ENCODE data around the gene PSKH1.

PSKH1 gene

GRCh38 chr16:67892899-67893742 lies at the start of gene PSKH1:
Gene PSKH1 (plus strand): TSS chr16:67893254. CDS start chr16:67908750, 15,496 bp downstream.
- H3K9ac ChIP-seq (ENCODE audit: low read length), result peak within 1 kb of the TSS; percentile 90
- H3K27me3 ChIP-seq (ENCODE audit: control insufficient read depth in 1 of 2, insufficient read depth in 2 of 2, low read length in 2 of 2), result no peaks in the 10 kb centered on the region
- peak within 1 kb of the TSS; percentile 97 for H3K27ac ChIP-seq (ENCODE audit: low read depth, low read length)
- peak within 1 kb of the TSS; percentile 81 to 91 for H3K4me3 ChIP-seq (ENCODE audit: low read depth in 1 of 2, low read length in 2 of 2)
- H3K36me3 ChIP-seq (ENCODE audit: insufficient read depth, low read length), result no peaks in the 10 kb centered on the region
- H3K9me3 ChIP-seq (ENCODE audit: low read length), result no peaks in the 10 kb centered on the region
- H3K4me1 ChIP-seq (ENCODE audit: insufficient read depth, low read length), result peaks cover 23% of the 10 kb centered on the region

DNA sequence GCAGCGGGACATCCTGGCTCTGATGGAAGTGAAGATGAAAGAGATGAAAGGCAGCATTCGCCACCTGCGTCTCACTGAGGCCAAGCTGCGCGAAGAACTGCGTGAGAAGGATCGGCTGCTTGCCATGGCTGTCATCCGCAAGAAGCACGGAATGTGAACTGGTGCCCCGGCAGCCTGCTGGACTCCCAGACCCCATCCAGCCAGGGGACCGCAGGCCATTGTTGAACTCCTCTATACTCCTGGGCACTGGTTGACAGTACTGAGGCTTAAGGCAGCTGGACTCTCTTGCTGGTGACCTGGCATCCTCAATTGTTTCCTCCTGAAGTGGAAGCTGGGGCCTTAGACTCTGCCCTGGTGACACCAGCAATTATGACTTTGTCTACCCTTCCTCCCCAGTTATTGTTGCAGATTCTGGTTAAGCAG lies 49.7 kb upstream of the PSKH1 start:
- no peaks in the 10 kb centered on the region for H3K27me3 ChIP-seq (ENCODE audit: control insufficient read depth in 1 of 2, insufficient read depth in 2 of 2, low read length in 2 of 2)
- H3K9me3 ChIP-seq (ENCODE audit: low read length), result no peaks in the 10 kb centered on the region
- H3K27ac ChIP-seq (ENCODE audit: low read depth, low read length), result peak overlapping the region; percentile 100
- no peaks in the 10 kb centered on the region for H3K36me3 ChIP-seq (ENCODE audit: insufficient read depth, low read length)
- peaks cover 45% of the 10 kb centered on the region for H3K4me1 ChIP-seq (ENCODE audit: insufficient read depth, low read length)
- peak overlapping the region; percentile 73 for H3K9ac ChIP-seq (ENCODE audit: low read length)
- H3K4me3 ChIP-seq (ENCODE audit: low read depth in 1 of 2, low read length in 2 of 2), result peak overlapping the region; percentile 80 to 96

DNA sequence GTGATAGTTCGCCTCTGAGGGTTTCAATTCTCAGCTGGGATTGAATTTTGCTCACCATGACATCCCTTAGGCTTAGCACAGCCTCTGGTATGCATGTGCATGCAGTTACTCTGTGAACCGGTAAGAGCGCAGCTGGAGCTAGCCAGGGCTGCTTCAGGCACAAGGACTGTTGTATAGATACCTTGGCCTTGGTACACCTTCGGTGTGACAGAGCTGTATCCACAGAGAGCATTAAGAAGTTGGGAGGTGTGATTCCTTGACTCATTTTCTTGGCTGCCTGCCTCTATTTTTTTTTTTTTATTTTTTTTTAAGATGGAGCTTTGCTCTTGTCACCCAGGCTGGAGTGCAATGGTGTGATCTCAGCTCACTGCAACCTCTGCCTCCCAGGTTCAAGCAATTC lies 48.6 kb upstream of the PSKH1 start:
- no peaks in the 10 kb centered on the region for H3K36me3 ChIP-seq (ENCODE audit: insufficient read depth, low read length)
- H3K9ac ChIP-seq (ENCODE audit: low read length), result peak overlapping the region; percentile 15
- H3K27me3 ChIP-seq (ENCODE audit: control insufficient read depth in 1 of 2, insufficient read depth in 2 of 2, low read length in 2 of 2), result no peaks in the 10 kb centered on the region
- no peaks in the 10 kb centered on the region for H3K9me3 ChIP-seq (ENCODE audit: low read length)
- peaks cover 48% of the 10 kb centered on the region for H3K4me1 ChIP-seq (ENCODE audit: insufficient read depth, low read length)
- H3K4me3 ChIP-seq (ENCODE audit: low read depth in 1 of 2, low read length in 2 of 2), result peak overlapping the region in 1 of 2 donors; percentile 44
- no peak overlapping the region for H3K27ac ChIP-seq (ENCODE audit: low read depth, low read length)

- Histone ChIP-seq H3K36me3 (ENCODE audit: insufficient read depth, low read length) (no peaks in the 10 kb centered on the region), H3K9me3 (ENCODE audit: low read length) (no peaks in the 10 kb centered on the region), H3K27ac (ENCODE audit: low read depth, low read length) (peak overlapping the region; percentile 99), H3K27me3 (ENCODE audit: control insufficient read depth in 1 of 2, insufficient read depth in 2 of 2, low read length in 2 of 2) (no peaks in the 10 kb centered on the region), H3K9ac (ENCODE audit: low read length) (peak overlapping the region; percentile 70), H3K4me1 (ENCODE audit: insufficient read depth, low read length) (peaks cover 48% of the 10 kb centered on the region), H3K4me3 (ENCODE audit: low read depth in 1 of 2, low read length in 2 of 2) (peak overlapping the region; percentile 87 to 90)
Measured at GRCh38 chr16:67845291-67846062, 47.6 kb upstream of the PSKH1 start.

DNA sequence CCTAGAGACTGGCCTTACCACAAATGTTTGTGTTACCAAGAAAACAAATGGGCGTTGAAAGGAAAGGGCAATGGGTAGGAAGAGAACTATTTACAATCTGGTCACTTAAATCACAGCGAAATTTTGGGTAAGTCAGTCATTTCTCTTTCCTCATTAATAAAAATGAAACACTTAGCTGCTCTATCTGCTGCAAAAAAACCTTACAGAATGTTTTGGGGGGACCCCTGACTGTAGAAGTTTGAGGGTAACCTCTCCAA lies 47.1 kb upstream of the PSKH1 start:
- Histone ChIP-seq H3K4me1 (ENCODE audit: insufficient read depth, low read length) (peaks cover 48% of the 10 kb centered on the region), H3K9me3 (ENCODE audit: low read length) (no peaks in the 10 kb centered on the region), H3K4me3 (ENCODE audit: low read depth in 1 of 2, low read length in 2 of 2) (peak overlapping the region; percentile 87 to 90), H3K9ac (ENCODE audit: low read length) (peak overlapping the region; percentile 70), H3K27ac (ENCODE audit: low read depth, low read length) (peak overlapping the region; percentile 99), H3K36me3 (ENCODE audit: insufficient read depth, low read length) (no peaks in the 10 kb centered on the region), H3K27me3 (ENCODE audit: control insufficient read depth in 1 of 2, insufficient read depth in 2 of 2, low read length in 2 of 2) (no peaks in the 10 kb centered on the region)

GRCh38 chr16:67846320-67847063 lies 46.6 kb upstream of the PSKH1 start, which contains the start of gene NUTF2:
Gene NUTF2 (plus strand): TSS chr16:67846933. CDS start chr16:67865131, 18,198 bp downstream.
- peak within 1 kb of the TSS; percentile 80 for H3K9ac ChIP-seq (ENCODE audit: low read length)
- H3K4me3 ChIP-seq (ENCODE audit: low read depth in 1 of 2, low read length in 2 of 2), result peak within 1 kb of the TSS; percentile 87 to 90
- H3K36me3 ChIP-seq (ENCODE audit: insufficient read depth, low read length), result no peaks in the 10 kb centered on the region
- H3K27me3 ChIP-seq (ENCODE audit: control insufficient read depth in 1 of 2, insufficient read depth in 2 of 2, low read length in 2 of 2), result no peaks in the 10 kb centered on the region
- no peaks in the 10 kb centered on the region for H3K9me3 ChIP-seq (ENCODE audit: low read length)
- peaks cover 45% of the 10 kb centered on the region for H3K4me1 ChIP-seq (ENCODE audit: insufficient read depth, low read length)
- peak within 1 kb of the TSS; percentile 99 for H3K27ac ChIP-seq (ENCODE audit: low read depth, low read length)

GRCh38 chr16:67847064-67847861 lies 45.8 kb upstream of the PSKH1 start, which contains the start of gene CENPT:
Gene CENPT (minus strand): TSS chr16:67847693. CDS start chr16:67833859, 13,834 bp downstream.
- Histone ChIP-seq H3K4me3 (ENCODE audit: low read depth in 1 of 2, low read length in 2 of 2) (peak within 1 kb of the TSS; percentile 87 to 90), H3K4me1 (ENCODE audit: insufficient read depth, low read length) (peaks cover 43% of the 10 kb centered on the region), H3K9me3 (ENCODE audit: low read length) (no peaks in the 10 kb centered on the region), H3K27me3 (ENCODE audit: control insufficient read depth in 1 of 2, insufficient read depth in 2 of 2, low read length in 2 of 2) (no peaks in the 10 kb centered on the region), H3K27ac (ENCODE audit: low read depth, low read length) (peak within 1 kb of the TSS; percentile 99), H3K9ac (ENCODE audit: low read length) (peak within 1 kb of the TSS; percentile 80), H3K36me3 (ENCODE audit: insufficient read depth, low read length) (no peaks in the 10 kb centered on the region)

DNA sequence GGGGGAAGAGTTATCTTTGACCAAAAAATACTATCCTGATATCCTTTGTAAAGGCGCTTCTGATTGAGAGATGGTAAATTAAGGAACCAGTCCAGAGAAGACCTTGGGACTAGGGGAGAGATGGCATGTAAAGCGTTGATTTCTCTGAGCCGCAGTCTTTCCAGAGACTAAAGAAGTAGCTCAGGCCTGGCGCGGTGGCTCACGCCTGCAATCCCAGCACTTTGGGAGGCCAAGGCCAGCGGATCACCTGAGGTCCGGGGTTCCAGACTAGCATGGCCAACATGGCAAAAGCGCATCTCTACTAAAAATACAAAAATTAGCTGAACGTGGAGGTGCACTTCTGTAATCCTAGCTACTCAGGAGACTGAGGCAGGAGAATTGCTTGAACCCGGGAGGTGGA lies 44.9 kb upstream of the PSKH1 start:
- Histone ChIP-seq H3K9me3 (ENCODE audit: low read length) (no peaks in the 10 kb centered on the region), H3K36me3 (ENCODE audit: insufficient read depth, low read length) (no peaks in the 10 kb centered on the region), H3K27me3 (ENCODE audit: control insufficient read depth in 1 of 2, insufficient read depth in 2 of 2, low read length in 2 of 2) (no peaks in the 10 kb centered on the region), H3K27ac (ENCODE audit: low read depth, low read length) (peak overlapping the region; percentile 99), H3K4me1 (ENCODE audit: insufficient read depth, low read length) (peaks cover 43% of the 10 kb centered on the region), H3K9ac (ENCODE audit: low read length) (peak overlapping the region; percentile 80), H3K4me3 (ENCODE audit: low read depth in 1 of 2, low read length in 2 of 2) (peak overlapping the region; percentile 87 to 90)

GRCh38 chr16:67853670-67854069 lies 39.4 kb upstream of the PSKH1 start:
- no peak overlapping the region for H3K9ac ChIP-seq (ENCODE audit: low read length)
- no peaks in the 10 kb centered on the region for H3K9me3 ChIP-seq (ENCODE audit: low read length)
- no peak overlapping the region for H3K27ac ChIP-seq (ENCODE audit: low read depth, low read length)
- peaks cover 24% of the 10 kb centered on the region for H3K4me1 ChIP-seq (ENCODE audit: insufficient read depth, low read length)
- H3K4me3 ChIP-seq (ENCODE audit: low read depth in 1 of 2, low read length in 2 of 2), result no peak overlapping the region
- no peaks in the 10 kb centered on the region for H3K27me3 ChIP-seq (ENCODE audit: control insufficient read depth in 1 of 2, insufficient read depth in 2 of 2, low read length in 2 of 2)
- no peaks in the 10 kb centered on the region for H3K36me3 ChIP-seq (ENCODE audit: insufficient read depth, low read length)

DNA sequence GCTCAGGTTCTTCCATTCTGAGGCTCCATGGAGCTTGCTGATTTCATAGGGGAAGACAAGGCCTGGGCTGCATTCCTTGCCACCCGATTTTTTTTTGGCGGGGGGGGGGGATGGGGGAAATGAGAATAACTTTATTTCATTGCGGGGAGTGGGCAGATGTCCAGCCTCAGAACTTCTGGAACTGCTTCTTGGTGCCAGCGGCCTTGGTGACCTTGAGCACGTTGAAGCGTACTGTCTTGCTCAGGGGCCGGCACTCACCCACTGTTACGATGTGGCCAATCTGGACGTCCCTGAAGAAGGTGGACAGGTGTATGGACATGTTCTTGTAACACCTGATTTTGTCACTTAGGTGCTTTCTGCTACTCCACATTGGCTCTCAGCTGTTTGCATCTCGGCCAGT lies 37.3 kb upstream of the PSKH1 start:
- Histone ChIP-seq H3K4me1 (ENCODE audit: insufficient read depth, low read length) (peaks cover 28% of the 10 kb centered on the region), H3K9me3 (ENCODE audit: low read length) (no peaks in the 10 kb centered on the region), H3K9ac (ENCODE audit: low read length) (no peak overlapping the region), H3K27ac (ENCODE audit: low read depth, low read length) (no peak overlapping the region), H3K4me3 (ENCODE audit: low read depth in 1 of 2, low read length in 2 of 2) (no peak overlapping the region), H3K36me3 (ENCODE audit: insufficient read depth, low read length) (peaks cover 6% of the 10 kb centered on the region), H3K27me3 (ENCODE audit: control insufficient read depth in 1 of 2, insufficient read depth in 2 of 2, low read length in 2 of 2) (no peaks in the 10 kb centered on the region)

All from muscle layer of colon (tissue), 2 donors.